KMS-11 (cell line): Measurements from ENCODE around the gene CRADD.

Experiments used
- H2AFZ ChIP-seq: fragments of 200-600 bp; sonication (generic); 2 replicates; pipeline ENCODE4 v1.6.1; 2016; ENCODE audit warnings: antibody characterized with exemption, mixed run types, low read depth
- H3K27ac ChIP-seq: fragments of 200-600 bp; sonication (generic); 2 replicates; pipeline ENCODE4 v1.6.1; 2016; ENCODE audit warnings: mild to moderate bottlenecking, mixed run types
- H3K27me3 ChIP-seq: fragments of 200-600 bp; sonication (generic); 2 replicates; pipeline ENCODE4 v1.6.1; 2017; ENCODE audit warnings: mild to moderate bottlenecking, low read depth, mixed run types, moderate library complexity; ENCODE audit not compliant: insufficient read depth
- H3K36me3 ChIP-seq: fragments of 200-600 bp; sonication (generic); 2 replicates; pipeline ENCODE4 v1.6.1; 2017; ENCODE audit warnings: mild to moderate bottlenecking, mixed run types; ENCODE audit not compliant: insufficient read depth
- H3K4me1 ChIP-seq: fragments of 200-600 bp; sonication (generic); 2 replicates; pipeline ENCODE4 v1.6.1; 2016; ENCODE audit warnings: mild to moderate bottlenecking, low read depth, mixed run types; ENCODE audit not compliant: poor library complexity, severe bottlenecking
- H3K4me2 ChIP-seq: fragments of 200-600 bp; sonication (generic); 2 replicates; pipeline ENCODE4 v1.7.0; 2016; ENCODE audit warnings: mild to moderate bottlenecking, mixed run types
- H3K4me3 ChIP-seq: fragments of 200-600 bp; sonication (generic); IDR thresholded peaks from 2 replicates; pipeline ENCODE4 v1.6.1; 2017; ENCODE audit warnings: low read depth, low read length, mixed read lengths; ENCODE audit not compliant: insufficient read depth
- H3K79me2 ChIP-seq: fragments of 200-600 bp; sonication (generic); 2 replicates; pipeline ENCODE4 v1.6.1; 2016; ENCODE audit warnings: low read depth, mixed run types; ENCODE audit not compliant: insufficient read depth
- H3K9ac ChIP-seq: fragments of 200-600 bp; sonication (generic); 2 replicates; pipeline ENCODE4 v1.6.1; 2016; ENCODE audit warnings: mild to moderate bottlenecking, mixed run types
- H4K20me1 ChIP-seq: fragments of 200-600 bp; sonication (generic); 2 replicates; pipeline ENCODE4 v1.6.1; 2016; ENCODE audit warnings: mild to moderate bottlenecking, mixed run types; ENCODE audit not compliant: insufficient read depth
- TF ChIP-seq, protein P1 (sequence below): fragments of 200-600 bp; sonication (generic); conservative IDR thresholded peaks from 2 replicates; pipeline ENCODE4 v1.6.1; 2017; ENCODE audit warnings: low read depth, mild to moderate bottlenecking, antibody characterized with exemption, low read length, moderate library complexity, mixed read lengths

The CRADD gene

DNA sequence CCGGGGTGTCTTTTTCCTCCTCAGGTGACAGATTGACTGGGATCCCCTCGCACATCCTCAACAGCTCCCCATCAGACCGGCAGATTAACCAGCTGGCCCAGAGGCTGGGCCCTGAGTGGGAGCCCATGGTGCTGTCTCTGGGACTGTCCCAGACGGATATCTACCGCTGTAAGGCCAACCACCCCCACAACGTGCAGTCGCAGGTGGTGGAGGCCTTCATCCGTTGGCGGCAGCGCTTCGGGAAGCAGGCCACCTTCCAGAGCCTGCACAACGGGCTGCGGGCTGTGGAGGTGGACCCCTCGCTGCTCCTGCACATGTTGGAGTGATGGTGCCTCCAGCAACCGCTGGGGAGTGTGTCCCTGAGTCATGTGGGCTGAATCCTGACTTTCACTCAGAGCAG is 172.8 kb downstream of the CRADD start:
- no peaks in the 10 kb centered on the region for H4K20me1 ChIP-seq
- no peak overlapping the region for H3K27ac ChIP-seq
- no peaks in the 10 kb centered on the region for H3K27me3 ChIP-seq
- H3K79me2 ChIP-seq: no peaks in the 10 kb centered on the region
- TF ChIP-seq, protein P1, sequence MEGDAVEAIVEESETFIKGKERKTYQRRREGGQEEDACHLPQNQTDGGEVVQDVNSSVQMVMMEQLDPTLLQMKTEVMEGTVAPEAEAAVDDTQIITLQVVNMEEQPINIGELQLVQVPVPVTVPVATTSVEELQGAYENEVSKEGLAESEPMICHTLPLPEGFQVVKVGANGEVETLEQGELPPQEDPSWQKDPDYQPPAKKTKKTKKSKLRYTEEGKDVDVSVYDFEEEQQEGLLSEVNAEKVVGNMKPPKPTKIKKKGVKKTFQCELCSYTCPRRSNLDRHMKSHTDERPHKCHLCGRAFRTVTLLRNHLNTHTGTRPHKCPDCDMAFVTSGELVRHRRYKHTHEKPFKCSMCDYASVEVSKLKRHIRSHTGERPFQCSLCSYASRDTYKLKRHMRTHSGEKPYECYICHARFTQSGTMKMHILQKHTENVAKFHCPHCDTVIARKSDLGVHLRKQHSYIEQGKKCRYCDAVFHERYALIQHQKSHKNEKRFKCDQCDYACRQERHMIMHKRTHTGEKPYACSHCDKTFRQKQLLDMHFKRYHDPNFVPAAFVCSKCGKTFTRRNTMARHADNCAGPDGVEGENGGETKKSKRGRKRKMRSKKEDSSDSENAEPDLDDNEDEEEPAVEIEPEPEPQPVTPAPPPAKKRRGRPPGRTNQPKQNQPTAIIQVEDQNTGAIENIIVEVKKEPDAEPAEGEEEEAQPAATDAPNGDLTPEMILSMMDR: no peak
- no peaks in the 10 kb centered on the region for H3K36me3 ChIP-seq
- H3K4me2 ChIP-seq: no peak overlapping the region
- H2AFZ ChIP-seq: no peak overlapping the region
- no peak overlapping the region for H3K4me3 ChIP-seq
- no peak overlapping the region for H3K9ac ChIP-seq
- peaks cover 55% of the 10 kb centered on the region for H3K4me1 ChIP-seq

DNA sequence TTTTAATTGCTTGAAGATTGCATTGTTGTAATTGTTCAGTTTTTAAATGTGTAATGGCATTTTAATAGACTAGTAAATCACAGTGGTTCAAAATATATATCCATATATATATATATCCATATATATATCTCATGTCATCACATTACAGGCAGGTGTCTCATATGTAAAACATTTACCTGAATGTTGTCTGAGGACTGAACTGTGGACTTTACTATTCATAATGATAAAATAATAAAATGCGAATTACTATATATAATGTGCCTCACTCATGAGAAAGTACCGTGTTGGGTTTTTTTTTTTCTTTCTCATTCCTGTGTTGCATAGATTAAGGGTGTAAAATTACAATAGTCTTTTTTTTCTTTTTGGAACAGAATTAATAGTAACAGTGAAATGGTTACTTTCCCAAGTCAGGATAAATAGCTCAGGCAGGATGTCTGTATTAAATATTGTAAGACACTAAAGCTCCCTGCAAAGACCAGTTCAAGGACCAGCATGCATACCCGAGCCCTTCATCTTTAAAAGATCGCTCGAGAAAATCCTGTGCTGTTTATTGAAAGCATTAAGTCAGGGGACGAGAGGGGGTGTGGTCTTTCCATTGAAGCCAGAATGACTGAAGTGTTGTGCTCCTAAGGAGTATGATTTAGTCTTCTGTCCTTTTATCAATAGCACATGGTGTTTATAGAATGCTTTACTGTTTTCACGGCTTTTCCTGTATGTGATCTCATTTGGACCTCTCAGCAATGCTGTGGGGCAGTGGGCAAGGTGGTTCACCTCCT is 173.5 kb downstream of the CRADD start:
- no peak overlapping the region for H2AFZ ChIP-seq
- H4K20me1 ChIP-seq: no peaks in the 10 kb centered on the region
- no peaks in the 10 kb centered on the region for H3K79me2 ChIP-seq
- H3K9ac ChIP-seq: no peak overlapping the region
- no peak overlapping the region for H3K4me3 ChIP-seq
- H3K4me1 ChIP-seq: peaks cover 62% of the 10 kb centered on the region
- TF ChIP-seq, protein P1: no peak
- H3K4me2 ChIP-seq: peak overlapping the region; percentile 94
- no peaks in the 10 kb centered on the region for H3K36me3 ChIP-seq
- no peaks in the 10 kb centered on the region for H3K27me3 ChIP-seq
- H3K27ac ChIP-seq: no peak overlapping the region; the same call in 1 of the 2 replicates

DNA sequence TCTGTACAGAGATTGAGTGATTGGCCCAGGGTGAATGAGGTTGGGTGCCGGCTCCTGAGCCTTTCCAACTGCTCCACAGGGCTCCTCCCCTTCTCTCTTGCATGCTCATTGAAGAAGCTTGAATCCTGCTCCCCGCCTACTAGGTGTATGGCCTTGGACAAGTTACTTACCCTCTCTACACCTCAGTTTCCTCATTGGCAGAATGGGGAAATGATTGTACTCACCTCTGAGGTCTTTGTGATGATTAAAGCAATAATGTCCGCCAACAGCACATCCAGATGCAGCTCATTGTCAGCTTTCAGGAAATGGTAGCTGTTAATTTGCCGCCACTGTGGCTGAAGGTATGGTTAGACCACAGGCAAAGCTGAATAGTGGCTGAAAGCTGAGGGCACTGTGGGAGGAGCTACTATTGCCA is 174.1 kb downstream of the CRADD start:
- Histone ChIP-seq H3K27ac (peak overlapping the region; percentile 18; the same call in 1 of the 2 replicates), H3K79me2 (no peaks in the 10 kb centered on the region), H3K9ac (no peak overlapping the region), H3K4me1 (peaks cover 68% of the 10 kb centered on the region), H3K4me2 (peak overlapping the region; percentile 94), H3K36me3 (no peaks in the 10 kb centered on the region), H3K4me3 (no peak overlapping the region), H4K20me1 (no peaks in the 10 kb centered on the region), H3K27me3 (no peaks in the 10 kb centered on the region), H2AFZ (no peak overlapping the region)
- TF ChIP-seq, protein P1: no peak

DNA sequence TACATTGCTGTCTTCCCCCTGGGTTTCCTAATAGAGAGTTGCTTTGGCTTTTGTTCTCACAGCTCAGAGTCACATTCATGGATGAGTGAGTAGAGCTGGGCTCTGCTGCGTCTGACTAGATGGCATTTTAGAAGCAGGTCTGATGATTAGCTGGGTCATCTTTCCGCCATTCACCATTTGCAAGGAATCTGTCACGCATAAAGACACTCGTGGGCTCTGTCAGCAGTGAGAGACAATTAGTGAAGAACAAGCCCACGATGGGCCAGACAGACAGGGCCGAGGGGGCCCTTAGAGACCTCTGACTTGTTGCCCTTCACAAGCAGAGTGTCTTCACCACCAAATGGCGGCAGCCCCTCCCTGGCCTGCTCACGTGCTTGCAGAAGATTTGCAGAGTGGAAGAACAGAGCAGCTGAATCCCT is 175.0 kb downstream of the CRADD start:
- H3K27me3 ChIP-seq: no peaks in the 10 kb centered on the region
- H3K27ac ChIP-seq: no peak overlapping the region
- no peaks in the 10 kb centered on the region for H3K79me2 ChIP-seq
- no peak overlapping the region for H3K4me3 ChIP-seq
- H2AFZ ChIP-seq: no peak overlapping the region
- H3K4me1 ChIP-seq: peaks cover 72% of the 10 kb centered on the region
- H3K36me3 ChIP-seq: no peaks in the 10 kb centered on the region
- TF ChIP-seq, protein P1: no peak
- H3K4me2 ChIP-seq: peak overlapping the region; percentile 94
- H4K20me1 ChIP-seq: no peaks in the 10 kb centered on the region
- H3K9ac ChIP-seq: no peak overlapping the region
